MM.1S (cell line): ENCODE measurements around the gene HSD17B14.

Experiments used
- CTCF ChIP-seq: fragments of 300-600 bp; sonication (generic); IDR thresholded peaks from 2 replicates; pipeline ENCODE4 v1.5.1; 2016; ENCODE audit warnings: antibody characterized with exemption, low read length, mixed read lengths
- EZH2phosphoT487 ChIP-seq: fragments of 300-600 bp; sonication (generic); IDR thresholded peaks from 2 replicates; pipeline ENCODE4 v1.6.1; 2018; ENCODE audit warnings: antibody characterized with exemption, low read length

DNA sequence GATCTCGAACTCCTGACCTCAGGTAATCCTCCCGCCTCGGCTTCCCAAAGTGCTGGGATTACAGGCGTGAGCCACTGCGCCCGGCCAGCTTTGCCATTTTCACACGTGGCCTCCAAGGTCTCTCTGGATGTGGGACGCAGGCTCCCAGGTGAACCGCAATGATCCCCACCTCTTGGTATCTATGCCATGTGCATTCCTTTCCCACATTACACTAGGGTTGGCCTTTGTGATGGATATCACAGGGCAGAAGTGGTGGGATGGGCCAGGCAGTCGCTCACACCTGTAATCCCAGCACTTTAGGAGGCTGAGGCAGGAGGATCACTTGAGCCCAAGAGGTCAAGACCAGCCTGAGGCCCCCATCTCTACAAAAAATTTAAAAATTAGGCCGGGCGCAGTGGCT is 58.6 kb downstream of the HSD17B14 start:
- no peak for TF ChIP-seq CTCF
- no peak for TF ChIP-seq EZH2phosphoT487
